HG03457 (cell line): Measurements from ENCODE around the gene MAFG.

Experiments
- ATAC-seq: cut with Tn5 transposase; IDR thresholded peaks from one replicate; pipeline ENCODE4 v1.9.1; 2021; ENCODE audit warnings: moderate number of reproducible peaks; ENCODE audit not compliant: unreplicated experiment

Gene MAFG

GRCh38 chr17:81927653-81928543 lies at the start of gene MAFG:
TSS of gene MAFG (minus strand) at chr17:81927735. CDS start at chr17:81923185, 4,550 bp downstream.
- peak; percentile 45 for ATAC-seq

DNA sequence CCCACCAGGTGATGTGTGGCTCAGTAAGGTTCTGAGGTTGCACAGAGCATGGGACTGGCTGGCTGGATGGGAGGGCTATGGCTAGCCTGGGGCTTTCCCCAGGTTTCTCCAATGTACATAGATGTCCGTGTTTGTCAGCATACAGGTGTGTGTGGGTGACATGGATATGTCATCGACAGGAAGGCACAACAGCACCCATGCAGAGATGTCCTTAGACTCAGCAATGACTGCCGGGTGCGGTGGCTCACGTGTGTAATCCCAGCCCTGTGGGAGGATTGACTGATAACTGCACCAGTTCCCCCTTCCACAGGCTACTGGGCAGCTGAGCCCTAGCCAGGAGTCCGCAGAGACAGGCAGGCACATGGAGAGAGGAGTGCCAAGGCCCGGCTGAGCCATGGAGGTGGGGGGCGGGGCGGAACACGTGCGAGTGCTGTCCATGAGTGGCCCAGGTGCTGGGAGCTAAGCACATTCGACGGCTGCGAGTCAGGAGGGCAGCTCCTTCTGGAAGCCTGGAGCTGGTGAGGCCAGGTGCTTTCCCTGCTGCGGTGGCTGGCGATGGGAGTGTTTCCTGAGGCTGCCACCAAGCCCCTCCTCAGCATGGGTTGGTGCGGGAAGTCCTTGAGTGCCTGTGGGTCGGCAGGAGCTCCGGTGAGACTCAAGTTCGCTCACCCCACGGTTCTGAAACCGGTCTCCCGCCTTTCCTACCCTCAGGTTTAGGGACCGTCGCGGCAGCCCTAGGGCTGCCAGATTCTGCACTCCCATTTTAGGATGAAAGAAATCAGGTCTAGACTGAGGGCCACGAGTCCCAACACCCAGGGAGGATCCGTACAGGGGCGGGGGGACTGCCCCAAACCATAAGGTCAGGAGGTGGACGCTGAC lies 49.0 kb upstream of the MAFG start:
- ATAC-seq = no peak

- ATAC-seq = no peak
Observed at GRCh38 chr17:81973432-81973831, 45.9 kb upstream of the MAFG start.

DNA sequence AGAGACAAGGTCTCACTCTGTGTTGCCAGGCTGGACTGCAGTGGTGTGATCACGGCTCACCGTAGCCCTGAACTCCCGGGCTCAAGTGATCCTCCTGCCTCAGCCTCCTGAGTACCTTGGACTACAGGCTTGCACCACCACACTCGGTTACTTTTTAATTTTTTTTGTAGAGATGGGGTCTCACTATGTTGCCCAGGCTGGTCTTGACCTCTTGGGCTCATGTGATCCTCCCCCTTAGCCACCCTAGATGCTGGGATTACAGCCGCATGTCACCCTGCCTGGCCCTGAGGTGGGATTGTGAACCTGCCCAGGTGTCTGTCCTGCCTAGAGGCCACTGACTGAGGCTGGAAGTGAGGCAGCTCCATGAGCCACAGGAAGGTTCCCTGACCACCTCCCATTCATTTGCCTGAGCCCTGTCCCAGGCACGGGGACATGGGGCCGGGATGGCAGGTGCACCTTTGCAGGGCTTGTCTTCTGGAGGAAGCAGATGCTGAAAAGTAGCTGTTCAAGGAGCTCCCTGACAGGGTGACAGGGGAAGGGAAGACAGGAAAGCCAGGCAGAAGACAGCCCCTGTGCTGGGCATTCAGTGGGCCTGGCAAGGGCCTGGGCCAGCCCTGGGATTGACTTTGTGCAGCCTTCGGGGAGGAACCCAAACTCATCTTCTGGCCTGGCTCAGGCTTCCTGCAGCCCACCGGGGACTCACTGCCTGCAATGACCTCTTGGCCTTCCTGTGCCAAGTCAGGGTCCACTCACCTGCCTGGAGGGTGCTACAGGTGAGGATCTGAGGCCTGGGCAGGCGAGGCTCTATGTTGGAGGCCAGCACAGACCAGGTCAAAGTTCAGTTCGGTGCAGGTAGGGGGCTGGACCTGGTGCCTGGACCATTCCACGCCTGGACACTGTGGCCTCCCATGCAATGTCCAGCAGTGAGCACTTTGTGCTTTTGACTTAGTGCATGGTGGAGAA lies 41.6 kb upstream of the MAFG start:
- no peak for ATAC-seq

- ATAC-seq = no peak
Observed at GRCh38 chr17:81968396-81968745, 40.8 kb upstream of the MAFG start.

GRCh38 chr17:81967533-81968395 lies 40.2 kb upstream of the MAFG start:
- ATAC-seq = no peak

GRCh38 chr17:81967244-81967532 lies 39.7 kb upstream of the MAFG start:
- ATAC-seq = no peak

DNA sequence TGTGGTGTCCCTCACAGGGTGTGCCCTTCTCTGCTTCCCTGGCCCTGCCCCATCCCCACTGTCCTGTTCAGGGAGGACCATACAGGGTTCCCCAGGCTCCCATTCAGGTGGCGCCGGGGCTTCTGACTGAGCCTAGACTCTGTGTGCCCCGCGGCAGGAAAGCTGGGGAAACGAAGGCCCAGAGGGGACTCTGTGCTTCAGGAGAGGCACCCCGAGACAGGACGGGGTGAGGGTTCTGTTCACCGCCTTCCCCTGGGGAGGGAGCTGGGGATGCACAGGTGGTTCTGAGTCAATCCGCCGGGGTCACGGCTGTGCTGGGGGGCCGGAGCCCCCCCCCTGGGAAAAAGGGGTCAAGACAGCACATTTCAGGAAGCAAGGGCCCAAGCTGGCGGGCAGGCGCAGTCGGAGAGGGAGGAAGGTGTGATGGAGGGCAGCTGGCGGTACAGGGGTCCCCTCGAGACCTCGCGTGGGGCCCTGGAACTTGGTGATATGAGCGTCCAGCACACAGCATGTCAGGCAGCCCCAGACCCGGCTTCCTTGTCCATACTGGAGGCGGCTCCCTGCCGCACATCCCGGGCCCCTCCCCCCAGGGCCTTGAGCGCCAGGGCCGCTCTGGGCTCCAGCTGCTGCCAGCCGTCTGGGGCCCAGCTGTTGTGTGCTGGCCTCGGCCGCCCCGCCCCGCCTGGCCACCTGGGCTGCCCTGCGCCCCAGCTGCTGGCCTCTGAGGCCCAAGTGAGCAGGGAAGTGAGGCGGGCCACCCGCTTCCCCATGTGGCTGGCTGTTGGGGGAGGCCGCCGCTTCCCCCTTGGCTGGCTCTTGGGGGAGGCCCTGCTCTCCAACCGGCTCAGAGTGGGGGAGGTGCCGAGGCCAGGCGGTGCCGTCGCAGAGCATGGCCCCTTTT lies 39.1 kb upstream of the MAFG start:
- no peak for ATAC-seq

DNA sequence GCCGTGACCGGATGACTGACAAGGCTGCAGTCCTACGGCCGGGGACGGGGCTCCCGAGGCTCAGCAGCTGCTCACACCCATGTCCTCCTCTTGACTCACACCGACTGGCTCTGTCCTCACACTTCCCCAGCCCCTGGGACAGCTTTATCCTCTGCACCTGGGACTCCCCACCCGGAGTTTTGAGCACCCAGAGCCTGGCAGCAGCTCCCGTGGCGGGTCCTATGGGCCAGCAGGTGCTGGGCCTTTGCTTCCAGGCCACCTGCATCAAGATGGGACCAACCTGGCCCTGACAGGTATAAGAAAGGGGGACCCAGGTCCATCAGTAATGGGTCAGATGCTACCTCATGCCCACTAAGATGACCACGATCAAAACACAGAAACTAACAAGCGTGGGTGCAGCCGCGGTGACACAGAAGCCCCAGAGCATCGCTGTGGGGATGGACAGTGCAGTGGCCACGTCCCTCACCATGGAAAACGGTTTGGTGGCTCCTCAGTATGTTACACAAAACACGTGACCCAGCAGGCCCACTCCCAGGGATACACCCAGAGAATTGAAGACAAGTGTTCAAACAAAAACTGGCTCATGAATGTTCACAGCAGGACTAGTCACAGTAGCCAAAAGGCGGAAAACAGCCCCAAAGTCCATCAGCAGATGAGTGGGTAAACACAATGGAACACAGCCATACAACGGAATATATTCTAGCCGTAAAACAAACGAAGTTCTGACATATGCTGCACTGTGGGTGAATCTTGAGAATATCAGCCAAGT lies 36.7 kb upstream of the MAFG start:
- no peak for ATAC-seq

DNA sequence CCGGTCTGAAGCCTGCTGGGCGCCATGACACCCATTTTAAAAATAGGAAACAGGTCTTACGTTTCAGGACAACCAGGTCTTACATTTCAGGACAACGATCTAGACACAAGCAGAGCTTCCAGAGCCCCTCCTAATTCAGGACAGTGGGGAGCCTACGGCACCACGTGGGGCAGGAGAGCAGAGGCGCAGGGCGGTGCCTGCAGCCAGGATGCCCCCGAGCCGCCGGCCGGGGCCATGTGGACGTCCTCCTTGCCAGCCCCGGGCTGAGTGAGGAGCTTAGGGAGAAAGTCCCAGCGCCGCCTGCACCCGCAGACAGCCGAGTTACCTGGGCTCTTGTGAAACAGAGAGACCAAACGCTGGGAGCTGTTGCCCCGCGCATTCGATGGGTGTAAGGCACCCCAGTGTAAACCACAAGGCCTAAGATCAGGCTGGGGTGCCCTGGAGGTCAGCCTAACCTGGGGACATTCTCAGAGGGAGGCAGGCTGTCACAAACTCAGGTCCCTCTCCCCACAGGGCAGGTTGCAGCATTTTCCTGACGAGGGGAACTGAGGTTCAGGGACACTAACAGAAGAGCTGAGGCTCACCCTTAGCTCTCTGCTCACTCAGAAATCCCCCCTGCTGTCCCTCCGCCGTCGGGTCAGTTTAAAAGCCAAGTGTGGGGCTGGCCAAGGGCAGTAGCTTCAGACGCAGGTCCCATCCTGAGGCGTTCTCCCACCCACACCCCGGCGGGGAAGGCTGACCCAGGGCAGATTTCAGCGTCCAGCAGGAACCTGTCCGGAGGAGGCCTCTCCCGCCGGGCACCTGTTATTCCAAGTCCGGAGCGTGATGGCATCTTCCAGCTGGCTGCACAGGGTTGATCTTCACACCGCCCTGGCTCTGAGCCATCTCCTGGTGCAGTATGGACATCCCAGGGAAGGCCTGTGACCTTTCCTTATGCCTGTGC lies 35.2 kb upstream of the MAFG start:
- no peak for ATAC-seq

GRCh38 chr17:81961521-81962498 lies 34.3 kb upstream of the MAFG start:
- ATAC-seq = no peak

GRCh38 chr17:81961087-81961511 lies 33.6 kb upstream of the MAFG start, which contains the start of gene NOTUM:
TSS of gene NOTUM (minus strand) at chr17:81961187. CDS start at chr17:81960909, 278 bp downstream.
- ATAC-seq = no peak

- ATAC-seq = no peak
Observed at GRCh38 chr17:81960130-81960958, 32.8 kb upstream of the MAFG start.

DNA sequence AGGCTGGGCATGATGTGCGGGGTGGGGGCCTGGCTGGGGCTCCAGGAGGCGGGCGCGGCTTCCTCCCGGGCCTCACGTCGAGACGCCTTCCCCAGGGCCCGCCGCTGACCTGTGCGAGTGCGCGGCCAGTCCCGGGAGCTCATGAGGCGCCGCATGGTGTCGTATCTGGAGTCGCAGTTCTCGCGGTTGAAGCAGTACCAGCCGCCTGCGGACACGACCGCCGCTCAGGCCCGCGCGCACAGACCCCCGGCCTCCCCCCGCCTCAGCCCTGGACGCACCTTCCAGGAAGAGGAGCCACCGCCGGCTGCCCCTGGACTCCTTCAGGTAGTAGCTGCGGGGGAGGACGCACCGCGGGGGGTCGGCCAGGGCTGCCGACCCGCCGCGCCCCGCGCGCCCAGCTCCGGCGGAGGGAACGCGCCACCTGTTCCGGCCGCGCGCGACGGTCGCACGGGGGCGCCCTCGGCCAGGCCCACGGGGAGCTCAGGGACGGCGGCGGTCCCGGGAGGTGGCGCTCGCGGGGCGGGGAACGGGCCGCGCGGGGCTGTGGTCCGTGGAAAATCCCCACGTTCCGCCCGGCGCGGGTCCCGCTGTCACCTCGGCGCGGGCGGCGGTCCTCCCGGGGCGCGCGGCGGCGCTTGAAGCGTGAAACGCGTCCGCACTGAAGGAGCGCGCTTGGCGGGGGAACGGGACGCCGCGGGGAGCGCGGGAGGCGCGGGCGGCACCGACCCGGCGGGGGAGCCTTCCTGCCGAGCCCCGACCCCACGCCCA lies 32.0 kb upstream of the MAFG start:
- no peak for ATAC-seq
